ENCODE measurements around the gene PNLIPRP2.

GRCh38 chr10:116626815-116627214 is 6.1 kb downstream of the PNLIPRP2 start:
- TF ChIP-seq HMGA2 (CRISPR knock-in tag; IDR thresholded peaks at IDR 0.05) (no peak), JUN (CRISPR knock-in tag; IDR thresholded peaks at IDR 0.05) (no peak)
- TF ChIP-seq, protein P1, sequence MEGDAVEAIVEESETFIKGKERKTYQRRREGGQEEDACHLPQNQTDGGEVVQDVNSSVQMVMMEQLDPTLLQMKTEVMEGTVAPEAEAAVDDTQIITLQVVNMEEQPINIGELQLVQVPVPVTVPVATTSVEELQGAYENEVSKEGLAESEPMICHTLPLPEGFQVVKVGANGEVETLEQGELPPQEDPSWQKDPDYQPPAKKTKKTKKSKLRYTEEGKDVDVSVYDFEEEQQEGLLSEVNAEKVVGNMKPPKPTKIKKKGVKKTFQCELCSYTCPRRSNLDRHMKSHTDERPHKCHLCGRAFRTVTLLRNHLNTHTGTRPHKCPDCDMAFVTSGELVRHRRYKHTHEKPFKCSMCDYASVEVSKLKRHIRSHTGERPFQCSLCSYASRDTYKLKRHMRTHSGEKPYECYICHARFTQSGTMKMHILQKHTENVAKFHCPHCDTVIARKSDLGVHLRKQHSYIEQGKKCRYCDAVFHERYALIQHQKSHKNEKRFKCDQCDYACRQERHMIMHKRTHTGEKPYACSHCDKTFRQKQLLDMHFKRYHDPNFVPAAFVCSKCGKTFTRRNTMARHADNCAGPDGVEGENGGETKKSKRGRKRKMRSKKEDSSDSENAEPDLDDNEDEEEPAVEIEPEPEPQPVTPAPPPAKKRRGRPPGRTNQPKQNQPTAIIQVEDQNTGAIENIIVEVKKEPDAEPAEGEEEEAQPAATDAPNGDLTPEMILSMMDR (IDR thresholded peaks at IDR 0.05): no peak
